SU-DHL-6 (cell line): ENCODE measurements around the gene ALG9.

ENCODE experiments used
- H2AFZ ChIP-seq: fragments of 200-600 bp; sonication (generic); 2 replicates; pipeline ENCODE4 v1.6.1; 2014; ENCODE audit warnings: low read depth, mild to moderate bottlenecking, moderate library complexity, mixed read lengths, antibody characterized with exemption, low read length; ENCODE audit not compliant: severe bottlenecking
- H3F3A ChIP-seq: fragments of 200-600 bp; shearing (Covaris generic); 2 replicates; pipeline ENCODE4 v1.6.0; 2016; ENCODE audit warnings: antibody characterized with exemption, mild to moderate bottlenecking; ENCODE audit not compliant: insufficient read depth
- H3K27ac ChIP-seq: fragments of 200-600 bp; sonication (generic); 2 replicates; pipeline ENCODE4 v1.5.1; 2016; ENCODE audit warnings: low read depth, mild to moderate bottlenecking, low read length, moderate library complexity, mixed read lengths
- H3K27me3 ChIP-seq: fragments of 200-600 bp; sonication (generic), shearing (Covaris generic); 2 replicates; pipeline ENCODE4 v1.6.0; 2014; ENCODE audit warnings: mild to moderate bottlenecking, low read length
- H3K36me3 ChIP-seq: fragments of 200-600 bp; sonication (generic); 2 replicates; pipeline ENCODE4 v1.6.1; 2014; ENCODE audit warnings: mild to moderate bottlenecking, low read length, mixed read lengths
- H3K4me2 ChIP-seq: fragments of 300-600, 200-600 bp; shearing (Covaris generic), sonication (generic); 2 replicates; pipeline ENCODE4 v1.6.0; 2014; ENCODE audit warnings: low read length, low read depth, mild to moderate bottlenecking; ENCODE audit not compliant: poor library complexity, severe bottlenecking
- H3K4me3 ChIP-seq: fragments of 200-600 bp; sonication (generic); 2 replicates; pipeline ENCODE4 v1.5.1; 2014; ENCODE audit warnings: antibody characterized with exemption, low read length, mild to moderate bottlenecking, mixed read lengths; ENCODE audit not compliant: insufficient read depth, poor library complexity, severe bottlenecking
- H3K79me2 ChIP-seq: fragments of 200-600 bp; sonication (generic); 2 replicates; pipeline ENCODE4 v1.6.1; 2014; ENCODE audit warnings: mild to moderate bottlenecking, low read length, moderate library complexity; ENCODE audit not compliant: insufficient read depth
- H3K9ac ChIP-seq: fragments of 200-600 bp; sonication (generic); 2 replicates; pipeline ENCODE4 v1.7.0; 2014; ENCODE audit warnings: mild to moderate bottlenecking, low read length
- H3K9me2 ChIP-seq: fragments of 200-600 bp; sonication (generic); replicated peaks from 2 replicates; pipeline ENCODE4 v1.6.1; 2014; ENCODE audit warnings: low read length; ENCODE audit not compliant: insufficient read depth
- H3K9me3 ChIP-seq: fragments of 200-600 bp; sonication (generic); 2 replicates; pipeline ENCODE4 v1.6.1; 2014; ENCODE audit warnings: low read length, mixed read lengths; ENCODE audit not compliant: insufficient read depth
- H4K20me1 ChIP-seq: fragments of 200-600 bp; sonication (generic); 2 replicates; pipeline ENCODE4 v1.6.1; 2014; ENCODE audit warnings: low read depth, mild to moderate bottlenecking, antibody characterized with exemption, low read length, moderate library complexity, mixed read lengths
- EZH2phosphoT487 ChIP-seq: fragments of 200-600 bp; sonication (generic), shearing (Covaris generic); conservative IDR thresholded peaks from 2 replicates; pipeline ENCODE4 v1.6.1; 2018; ENCODE audit warnings: mild to moderate bottlenecking, antibody characterized with exemption, low read length, moderate library complexity, mixed read lengths
- TF ChIP-seq, protein P1 (sequence below): fragments of 200-600 bp; sonication (generic); IDR thresholded peaks from one replicate; pipeline ENCODE4 v1.5.1; 2017; ENCODE audit warnings: antibody characterized with exemption, mild to moderate bottlenecking, low read length, moderate library complexity; ENCODE audit not compliant: insufficient read depth, poor library complexity, severe bottlenecking

Gene ALG9

DNA sequence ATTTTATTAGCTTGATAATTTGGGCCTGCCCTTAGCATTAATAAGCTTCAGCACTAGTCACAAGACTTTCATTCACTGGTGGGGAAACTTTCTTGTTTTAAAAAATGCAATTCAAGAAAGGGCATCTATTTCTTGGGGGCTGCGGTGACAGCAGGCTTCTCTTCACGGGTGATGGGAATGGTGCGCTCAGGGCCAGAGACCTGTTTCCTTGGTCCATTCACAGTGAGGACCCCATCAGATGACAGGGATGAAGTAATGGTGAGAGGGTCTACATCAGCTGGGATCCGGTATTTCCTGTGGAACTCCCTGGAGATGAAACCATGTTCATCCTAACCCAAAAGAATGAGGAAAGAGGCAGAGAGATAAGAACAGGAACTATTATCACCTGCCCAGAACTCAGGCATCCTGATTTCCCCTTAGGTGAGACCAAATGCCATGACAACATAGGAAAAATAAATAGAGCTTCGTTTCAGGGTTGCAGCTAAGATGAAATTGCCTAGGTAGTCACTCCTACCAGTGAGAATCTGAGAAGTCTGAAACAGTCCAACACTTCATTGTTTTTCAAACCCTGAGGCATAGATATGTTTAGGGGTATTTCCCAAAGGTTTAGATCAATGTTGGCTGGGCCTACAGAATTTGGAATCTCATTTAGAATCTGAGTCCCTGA, 37.4 kb upstream of the ALG9 start:
- no peaks in the 10 kb centered on the region for H3K36me3 ChIP-seq
- H3K79me2 ChIP-seq, result no peaks in the 10 kb centered on the region
- no peaks in the 10 kb centered on the region for H3K9me3 ChIP-seq
- H3K4me3 ChIP-seq, result no peak overlapping the region
- H3K27me3 ChIP-seq, result no peaks in the 10 kb centered on the region
- no peak overlapping the region for H3K9ac ChIP-seq
- no peaks in the 10 kb centered on the region for H3F3A ChIP-seq
- H3K4me2 ChIP-seq, result no peak overlapping the region
- H2AFZ ChIP-seq, result no peak overlapping the region
- no peaks in the 10 kb centered on the region for H3K9me2 ChIP-seq
- TF ChIP-seq EZH2phosphoT487, result no peak
- TF ChIP-seq, protein P1, sequence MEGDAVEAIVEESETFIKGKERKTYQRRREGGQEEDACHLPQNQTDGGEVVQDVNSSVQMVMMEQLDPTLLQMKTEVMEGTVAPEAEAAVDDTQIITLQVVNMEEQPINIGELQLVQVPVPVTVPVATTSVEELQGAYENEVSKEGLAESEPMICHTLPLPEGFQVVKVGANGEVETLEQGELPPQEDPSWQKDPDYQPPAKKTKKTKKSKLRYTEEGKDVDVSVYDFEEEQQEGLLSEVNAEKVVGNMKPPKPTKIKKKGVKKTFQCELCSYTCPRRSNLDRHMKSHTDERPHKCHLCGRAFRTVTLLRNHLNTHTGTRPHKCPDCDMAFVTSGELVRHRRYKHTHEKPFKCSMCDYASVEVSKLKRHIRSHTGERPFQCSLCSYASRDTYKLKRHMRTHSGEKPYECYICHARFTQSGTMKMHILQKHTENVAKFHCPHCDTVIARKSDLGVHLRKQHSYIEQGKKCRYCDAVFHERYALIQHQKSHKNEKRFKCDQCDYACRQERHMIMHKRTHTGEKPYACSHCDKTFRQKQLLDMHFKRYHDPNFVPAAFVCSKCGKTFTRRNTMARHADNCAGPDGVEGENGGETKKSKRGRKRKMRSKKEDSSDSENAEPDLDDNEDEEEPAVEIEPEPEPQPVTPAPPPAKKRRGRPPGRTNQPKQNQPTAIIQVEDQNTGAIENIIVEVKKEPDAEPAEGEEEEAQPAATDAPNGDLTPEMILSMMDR, result no peak
- H4K20me1 ChIP-seq, result no peaks in the 10 kb centered on the region
- H3K27ac ChIP-seq, result no peak overlapping the region

DNA sequence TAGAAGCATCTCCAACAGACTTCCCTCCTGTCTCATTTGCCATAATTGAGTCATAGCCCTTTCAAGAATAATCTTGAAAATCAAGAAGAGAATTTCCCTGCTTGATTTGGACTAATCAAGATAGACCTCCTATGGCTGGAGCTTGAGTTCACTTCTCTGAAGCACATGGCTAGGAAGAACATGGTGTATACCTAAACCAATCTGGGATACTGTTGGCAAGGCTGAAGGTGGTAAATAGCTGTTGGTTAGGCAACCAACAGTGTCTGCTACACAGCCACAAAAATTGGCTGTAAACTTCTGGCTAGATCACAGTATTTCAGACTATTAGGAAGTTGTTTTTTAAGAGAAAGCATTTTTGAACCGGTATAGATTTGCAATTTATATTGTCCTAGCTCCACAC, 35.3 kb upstream of the ALG9 start:
- H3F3A ChIP-seq, result no peaks in the 10 kb centered on the region
- H3K4me3 ChIP-seq, result no peak overlapping the region

GRCh38 chr11:111905411-111905810, 34.0 kb upstream of the ALG9 start:
- no peaks in the 10 kb centered on the region for H3K27me3 ChIP-seq
- no peak overlapping the region for H3K4me2 ChIP-seq
- H3K9ac ChIP-seq, result no peak overlapping the region
- H3K9me2 ChIP-seq, result no peaks in the 10 kb centered on the region
- H4K20me1 ChIP-seq, result no peaks in the 10 kb centered on the region
- H2AFZ ChIP-seq, result no peak overlapping the region
- no peak overlapping the region for H3K4me3 ChIP-seq
- TF ChIP-seq, protein P1, result no peak
- TF ChIP-seq EZH2phosphoT487, result no peak
- no peaks in the 10 kb centered on the region for H3K36me3 ChIP-seq
- H3K27ac ChIP-seq, result no peak overlapping the region
- no peaks in the 10 kb centered on the region for H3F3A ChIP-seq
- H3K9me3 ChIP-seq, result no peaks in the 10 kb centered on the region
- H3K79me2 ChIP-seq, result no peaks in the 10 kb centered on the region

More for the DNA sequence above, 35.3 kb upstream of the ALG9 start:
- Histone ChIP-seq H3K36me3 (no peaks in the 10 kb centered on the region), H4K20me1 (no peaks in the 10 kb centered on the region), H3K9ac (no peak overlapping the region), H3K27me3 (no peaks in the 10 kb centered on the region), H3K27ac (no peak overlapping the region), H3K9me3 (no peaks in the 10 kb centered on the region), H3K79me2 (no peaks in the 10 kb centered on the region), H3K4me2 (no peak overlapping the region), H2AFZ (no peak overlapping the region), H3K9me2 (no peaks in the 10 kb centered on the region)
- no peak for TF ChIP-seq EZH2phosphoT487
- TF ChIP-seq, protein P1, result no peak
